DMS114 treated with DMSO at 0.1 percent for 48 hours (cell line): Measurements from ENCODE around the gene SOAT2.
"Not testable (repeated sequence)": the region's sequence is repeated elsewhere in the genome, so short reads cannot be mapped to it uniquely, and the experiment has no call there.

ENCODE experiments used
- DNase-seq: peaks from one replicate; lab custom pipeline; 2025; ENCODE audit not compliant: unreplicated experiment; lab: John Stamatoyannopoulos, UW

The SOAT2 gene

DNA sequence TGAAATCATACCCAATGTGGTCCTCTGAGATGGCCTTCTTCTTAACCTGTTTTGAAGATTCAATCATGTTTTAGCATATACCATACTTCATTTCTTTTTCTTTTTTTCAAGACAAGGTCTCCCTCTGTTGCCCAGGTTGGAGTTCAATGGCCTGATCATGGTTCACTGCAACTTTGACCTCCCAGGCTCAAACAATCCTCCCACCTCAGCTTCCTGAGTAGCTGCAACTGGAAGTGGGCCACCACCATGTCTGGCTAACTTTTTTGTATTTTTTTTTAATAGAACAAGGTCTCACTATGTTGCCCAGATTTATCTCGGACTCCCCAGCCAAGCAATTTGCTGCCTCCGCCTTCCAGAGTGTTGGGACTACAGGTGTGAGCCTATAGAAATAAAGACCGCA, 30.4 kb downstream of the SOAT2 start:
- no peak for DNase-seq

GRCh38 chr12:53143355-53143754, 40.1 kb downstream of the SOAT2 start:
- no peak for DNase-seq

DNA sequence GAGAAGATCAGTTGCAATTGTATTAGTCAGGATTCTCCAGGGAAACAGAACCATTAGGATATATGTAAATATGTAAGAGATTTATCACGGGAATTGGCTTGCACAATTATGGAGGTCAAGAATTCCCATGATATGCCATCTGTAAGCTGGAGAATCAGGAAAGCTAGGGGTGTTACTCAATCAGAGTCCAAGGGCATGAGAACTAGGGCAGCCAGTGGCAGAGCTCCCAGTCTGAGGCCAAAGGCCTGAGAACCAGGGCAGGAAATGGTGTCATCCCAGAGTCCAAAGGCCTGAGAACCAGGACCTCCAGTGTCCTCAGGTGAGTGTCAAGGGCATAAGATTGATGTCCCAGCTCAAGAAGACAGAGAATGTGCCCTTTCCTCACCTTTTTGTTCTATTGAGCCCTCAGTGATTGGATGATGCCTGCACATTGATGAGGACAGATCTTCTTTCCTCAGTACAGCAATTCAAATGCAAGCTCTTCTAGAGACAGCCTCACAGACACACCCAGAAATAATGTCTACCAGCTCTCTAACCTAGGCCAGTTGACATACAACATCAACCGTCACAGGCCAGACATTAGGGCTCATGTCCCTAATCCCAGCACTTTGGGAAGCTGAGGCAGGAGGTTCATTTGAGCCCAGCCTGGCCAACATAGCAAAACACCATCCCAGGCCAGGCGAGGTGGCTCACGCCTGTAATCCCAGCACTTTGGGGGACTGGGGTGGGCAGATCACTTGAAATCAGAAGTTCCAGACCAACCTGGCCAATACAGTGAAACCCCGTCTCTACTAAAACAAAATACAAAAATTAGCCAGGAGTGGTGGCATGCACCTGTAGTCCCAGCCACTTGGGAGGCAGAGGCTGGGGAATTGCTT, 42.3 kb downstream of the SOAT2 start:
- DNase-seq = no peak

DNA sequence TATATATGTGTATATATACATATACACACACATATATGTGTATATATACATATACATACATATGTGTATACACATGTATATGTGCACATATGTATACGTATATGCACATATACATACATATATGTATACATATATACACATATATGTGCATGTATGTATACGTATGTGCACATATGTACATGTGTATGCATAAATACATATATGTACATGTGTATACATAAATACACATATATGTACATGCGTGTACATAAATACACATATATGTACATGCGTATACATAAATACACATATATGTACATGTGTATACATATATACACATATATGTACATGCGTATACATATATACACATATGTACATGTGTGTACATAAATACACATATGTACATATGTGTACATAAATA, 43.9 kb downstream of the SOAT2 start:
- DNase-seq = no peak

GRCh38 chr12:53147653-53148052, 44.4 kb downstream of the SOAT2 start:
- no peak for DNase-seq

GRCh38 chr12:53151039-53151438, 47.8 kb downstream of the SOAT2 start:
- no peak for DNase-seq

DNA sequence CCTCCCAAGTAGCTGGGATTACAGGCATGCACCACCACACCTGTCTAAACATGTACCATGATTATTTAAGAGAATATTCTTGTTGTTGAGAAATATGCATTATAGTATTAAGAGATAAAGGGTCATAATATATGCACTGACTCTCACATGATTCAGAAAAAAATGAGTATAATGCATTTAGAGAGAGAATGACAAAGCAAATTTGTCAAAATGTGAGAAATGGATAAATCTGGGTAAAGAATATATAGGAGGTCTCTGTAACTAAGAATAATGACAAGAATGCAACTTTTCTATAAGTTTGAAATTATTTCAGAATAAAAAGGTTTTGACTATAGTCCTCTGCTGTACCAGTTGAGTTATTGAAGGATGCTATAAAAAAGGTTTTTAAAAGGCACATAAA, 49.1 kb downstream of the SOAT2 start:
- DNase-seq = no peak

- DNase-seq = peak; percentile 67
Observed at GRCh38 chr12:53159195-53159839, 56.0 kb downstream of the SOAT2 start.

- no peak for DNase-seq
Observed at GRCh38 chr12:53160000-53160399, 56.7 kb downstream of the SOAT2 start.

GRCh38 chr12:53160673-53161072, 57.4 kb downstream of the SOAT2 start:
- DNase-seq = no peak

- DNase-seq = no peak
Observed at GRCh38 chr12:53161119-53161911, 58.0 kb downstream of the SOAT2 start.

- DNase-seq = not testable (repeated sequence)
Observed at GRCh38 chr12:53163008-53163407, 59.7 kb downstream of the SOAT2 start.

GRCh38 chr12:53166837-53167236, 63.6 kb downstream of the SOAT2 start:
- DNase-seq = no peak

GRCh38 chr12:53169644-53170043, 66.4 kb downstream of the SOAT2 start:
- no peak for DNase-seq

DNA sequence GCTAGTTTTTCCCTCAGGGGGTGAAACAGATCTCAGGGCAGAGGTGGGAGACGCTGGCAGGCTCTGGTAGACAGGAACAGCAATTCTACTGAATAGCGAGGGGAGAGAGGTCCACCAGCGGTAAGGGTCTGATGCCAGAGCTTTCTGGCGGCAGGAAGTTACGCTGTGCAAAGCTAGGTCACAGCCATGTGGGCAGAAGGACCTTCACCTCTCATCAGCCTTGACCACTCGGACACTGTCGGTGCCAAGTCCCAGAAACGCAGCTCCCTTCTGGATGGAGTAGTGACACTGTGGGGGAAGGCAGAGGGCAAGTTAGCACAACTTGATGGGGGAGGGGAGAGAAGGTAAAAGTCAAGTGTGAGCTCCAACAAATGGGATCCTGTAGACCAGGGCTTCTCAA, 66.9 kb downstream of the SOAT2 start:
- no peak for DNase-seq

DNA sequence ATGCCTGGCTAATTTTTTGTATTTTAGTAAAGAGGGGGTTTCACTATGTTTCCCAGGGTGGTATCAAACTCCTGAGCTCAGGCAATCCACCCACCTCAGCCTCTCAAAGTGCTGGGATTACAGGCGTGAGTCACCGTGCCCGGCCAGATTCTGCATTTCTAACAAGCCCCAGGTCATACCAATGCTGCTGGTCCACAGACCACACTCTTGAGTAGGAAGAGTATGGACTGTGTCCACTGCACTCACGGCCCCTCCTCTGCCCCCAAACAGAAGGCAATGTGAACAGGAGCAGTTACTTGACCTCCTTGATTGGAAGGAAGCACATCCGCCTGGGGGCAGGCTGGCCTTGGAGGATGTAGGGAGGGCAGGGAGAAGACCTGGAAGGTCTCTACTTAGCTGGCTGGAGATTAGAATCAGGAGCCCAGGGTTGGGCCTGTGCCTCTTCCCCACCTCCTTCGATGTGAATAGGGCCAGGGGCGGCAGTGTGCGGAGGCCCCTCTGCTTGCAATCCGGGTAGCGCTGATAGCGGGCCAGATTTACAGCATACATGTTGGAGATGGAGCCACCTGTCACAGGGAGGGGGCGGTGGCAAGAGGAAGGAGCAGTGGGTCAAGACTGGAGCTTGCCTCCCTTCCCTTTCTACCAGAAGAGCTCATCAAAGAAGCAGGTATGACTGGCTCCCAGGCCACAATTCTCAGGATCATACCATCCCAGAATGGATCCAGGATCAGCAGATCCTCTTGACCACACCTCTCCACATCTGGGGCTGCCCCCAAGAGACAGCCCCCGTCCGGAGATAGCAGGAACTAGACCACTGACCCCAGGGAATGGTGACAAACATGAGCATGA, 67.8 kb downstream of the SOAT2 start:
- no peak for DNase-seq

DNA sequence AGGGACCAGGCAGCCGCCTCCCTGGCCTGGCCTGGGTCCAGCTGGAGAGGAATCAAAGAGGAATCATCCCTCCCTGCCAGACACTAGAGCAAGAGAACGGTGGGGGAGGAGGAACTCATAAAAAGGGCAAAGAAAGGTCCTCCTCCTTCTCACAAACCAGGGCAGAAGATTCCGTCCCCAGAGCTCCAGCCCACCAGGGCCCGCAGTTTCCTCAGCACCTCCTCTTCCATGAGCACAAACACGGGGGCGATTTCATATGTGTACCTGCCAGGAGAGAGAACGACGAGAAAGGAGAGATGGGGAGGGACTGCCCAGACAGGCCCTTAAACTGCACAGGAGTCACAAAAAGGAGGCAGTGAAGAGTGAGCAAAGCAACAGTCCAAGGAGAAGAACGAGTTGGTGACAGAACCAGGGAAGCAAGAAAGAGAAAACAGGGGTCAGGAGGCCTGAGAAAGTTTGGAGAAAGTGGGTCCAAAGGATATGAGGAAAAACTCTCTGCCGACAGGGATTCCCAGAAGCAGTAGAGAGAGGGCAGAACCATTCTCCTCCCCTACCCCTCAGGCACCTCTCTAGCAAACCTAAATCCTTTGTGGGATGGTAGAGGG, 68.5 kb downstream of the SOAT2 start:
- no peak for DNase-seq

DNA sequence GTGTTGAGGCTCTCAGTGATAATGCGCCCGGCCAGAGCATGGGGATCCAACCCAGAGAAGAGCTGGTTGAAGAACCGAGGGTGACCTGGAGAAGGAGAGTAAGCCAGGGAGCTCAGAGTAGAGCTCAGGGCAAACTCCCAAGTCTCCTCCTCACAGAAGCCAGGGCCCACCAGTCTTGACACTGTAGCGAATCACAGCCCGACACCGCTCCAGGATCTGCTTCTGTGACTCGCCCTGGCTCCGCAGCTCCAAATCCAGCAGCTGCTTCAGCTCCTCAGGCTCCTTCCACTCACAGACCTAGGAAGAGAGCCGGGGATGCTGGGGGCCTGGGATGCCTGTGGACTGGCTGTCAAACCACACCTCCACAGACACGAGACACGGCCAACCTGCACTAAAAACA, 69.1 kb downstream of the SOAT2 start:
- no peak for DNase-seq

DNA sequence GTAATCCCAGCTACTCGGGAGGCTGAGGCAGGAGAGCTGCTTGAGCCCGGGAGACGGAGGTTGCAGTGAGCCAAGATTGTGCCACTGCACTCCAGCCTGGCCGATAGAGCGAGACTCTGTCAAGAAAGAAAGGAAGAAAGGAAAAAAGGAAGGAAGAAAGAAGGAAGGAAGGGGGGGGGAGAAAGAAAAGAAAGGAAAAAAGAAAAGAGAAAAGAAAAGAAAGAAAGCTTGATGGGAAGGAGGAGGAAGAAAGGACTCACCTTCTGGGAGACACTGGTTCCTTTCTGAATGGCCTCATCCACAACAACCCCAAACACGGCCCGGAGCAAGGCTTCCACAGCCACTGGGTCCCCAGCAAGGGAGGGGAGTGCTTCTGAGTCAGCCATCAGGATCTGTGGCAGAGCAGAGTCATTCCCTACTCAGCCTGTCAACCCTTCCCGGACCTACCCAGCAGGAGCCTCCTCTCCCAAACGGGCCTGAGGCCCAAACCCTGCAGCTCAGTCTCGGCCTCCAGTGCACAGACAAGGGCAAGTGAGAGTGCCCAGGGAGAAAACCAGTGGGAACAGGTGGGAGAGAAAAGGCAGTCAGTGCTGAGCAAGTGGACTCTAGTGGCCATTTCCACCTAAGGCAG, 69.9 kb downstream of the SOAT2 start:
- DNase-seq = no peak
